ENCODE data around the gene TXNDC17. TPM values are rescaled to one million over a fixed set of nuclear protein-coding genes. Genes with fewer than 3 reads are reported as not detected.
A peak's percentile ranks its signal among the peaks of the same experiment; 100 is the strongest.
"Not testable (repeated sequence)": the region's sequence is repeated elsewhere in the genome, so short reads cannot be mapped to it uniquely, and the experiment has no call there.

Gene TXNDC17
- total RNA-seq, 1 donor from 2014 or later, result 193 TPM

DNA sequence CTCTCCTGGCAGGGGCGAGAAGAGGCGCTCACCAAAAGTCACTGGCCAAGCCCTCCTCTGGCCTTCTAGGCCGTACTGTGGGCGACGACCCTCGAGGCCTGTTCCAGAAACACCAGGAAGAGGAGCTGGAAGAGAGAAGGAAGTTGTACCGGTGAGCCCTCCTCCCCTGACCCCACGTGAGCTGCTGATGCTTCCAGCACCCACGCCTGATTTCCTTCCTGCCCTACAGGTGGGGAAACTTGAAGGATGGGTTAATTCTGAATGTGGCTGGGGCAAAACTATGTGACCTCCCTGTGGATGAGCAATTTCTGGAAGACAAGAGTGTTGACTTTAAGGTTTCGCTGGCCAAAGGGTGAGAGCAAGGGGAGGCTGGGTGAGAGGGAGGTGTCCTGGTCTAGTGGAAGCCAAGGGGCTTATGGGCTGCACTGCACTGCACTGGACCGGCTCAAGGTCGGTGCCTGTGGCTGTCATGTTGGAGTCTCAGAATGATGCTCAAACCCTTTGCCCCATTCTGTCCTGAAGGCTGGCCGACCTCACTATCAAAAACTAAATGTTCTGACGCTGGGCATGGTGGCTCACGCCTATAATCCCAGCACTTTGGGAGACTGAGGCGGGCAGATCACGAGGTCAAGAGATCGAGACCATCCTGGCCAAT is 16.9 kb downstream of the TXNDC17 start:
- H3K4me3 ChIP-seq (ENCODE audit: low read depth, low read length), result no peak overlapping the region
- no peak for DNase-seq (ENCODE audit: low read depth)
- TF ChIP-seq, protein P1, sequence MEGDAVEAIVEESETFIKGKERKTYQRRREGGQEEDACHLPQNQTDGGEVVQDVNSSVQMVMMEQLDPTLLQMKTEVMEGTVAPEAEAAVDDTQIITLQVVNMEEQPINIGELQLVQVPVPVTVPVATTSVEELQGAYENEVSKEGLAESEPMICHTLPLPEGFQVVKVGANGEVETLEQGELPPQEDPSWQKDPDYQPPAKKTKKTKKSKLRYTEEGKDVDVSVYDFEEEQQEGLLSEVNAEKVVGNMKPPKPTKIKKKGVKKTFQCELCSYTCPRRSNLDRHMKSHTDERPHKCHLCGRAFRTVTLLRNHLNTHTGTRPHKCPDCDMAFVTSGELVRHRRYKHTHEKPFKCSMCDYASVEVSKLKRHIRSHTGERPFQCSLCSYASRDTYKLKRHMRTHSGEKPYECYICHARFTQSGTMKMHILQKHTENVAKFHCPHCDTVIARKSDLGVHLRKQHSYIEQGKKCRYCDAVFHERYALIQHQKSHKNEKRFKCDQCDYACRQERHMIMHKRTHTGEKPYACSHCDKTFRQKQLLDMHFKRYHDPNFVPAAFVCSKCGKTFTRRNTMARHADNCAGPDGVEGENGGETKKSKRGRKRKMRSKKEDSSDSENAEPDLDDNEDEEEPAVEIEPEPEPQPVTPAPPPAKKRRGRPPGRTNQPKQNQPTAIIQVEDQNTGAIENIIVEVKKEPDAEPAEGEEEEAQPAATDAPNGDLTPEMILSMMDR (IDR thresholded peaks at IDR 0.05; ENCODE audit: insufficient read depth, low read length, poor library complexity, severe bottlenecking), result no peak
- peaks cover 32% of the 10 kb centered on the region for H3K27me3 ChIP-seq (ENCODE audit: control insufficient read depth, insufficient read depth, low read length)
- H3K36me3 ChIP-seq (ENCODE audit: control insufficient read depth, insufficient read depth, low read length), result no peaks in the 10 kb centered on the region

DNA sequence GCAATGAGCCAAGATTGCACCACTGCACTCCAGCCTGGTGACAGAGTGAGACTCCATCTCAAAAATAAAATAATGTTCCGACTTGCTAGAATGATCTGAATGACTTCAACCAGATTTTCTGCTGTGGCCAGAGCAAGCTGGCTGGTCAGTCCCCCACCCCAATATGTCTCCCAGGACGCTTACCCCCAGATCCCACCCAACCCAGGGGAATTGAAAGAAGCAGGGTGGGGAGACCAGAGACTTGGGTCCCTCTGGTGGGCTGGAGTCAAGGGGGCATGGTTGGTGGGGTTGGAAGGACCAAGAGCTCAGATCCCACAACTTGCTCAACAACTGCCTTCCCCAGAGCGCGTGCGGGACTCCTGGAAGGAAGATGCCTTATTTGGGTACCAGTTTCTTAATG is 17.6 kb downstream of the TXNDC17 start:
- H3K4me3 ChIP-seq (ENCODE audit: low read depth, low read length); H3K36me3 ChIP-seq (ENCODE audit: control insufficient read depth, insufficient read depth, low read length); DNase-seq (ENCODE audit: low read depth): not testable (repeated sequence)
- peaks cover 32% of the 10 kb centered on the region for H3K27me3 ChIP-seq (ENCODE audit: control insufficient read depth, insufficient read depth, low read length)

DNA sequence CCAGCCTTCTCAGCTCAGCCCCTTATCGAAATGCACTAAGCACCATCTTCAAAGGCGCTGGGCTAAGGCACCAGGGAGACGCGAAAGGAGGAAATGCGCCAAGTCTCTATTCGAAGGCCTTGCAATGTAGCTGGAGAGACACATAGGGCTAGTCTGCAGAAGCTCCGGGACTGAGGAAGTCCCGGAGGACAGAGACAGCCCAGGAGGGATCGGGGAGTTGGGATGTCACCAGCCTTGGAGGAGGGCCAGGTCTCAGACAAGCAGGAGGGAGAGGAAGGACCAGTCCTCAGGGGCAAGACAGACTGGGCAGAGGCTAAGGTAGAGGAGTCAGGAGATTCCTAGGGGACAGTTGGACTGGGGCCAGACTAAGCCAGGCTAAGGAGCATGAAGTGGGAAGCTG is 19.2 kb downstream of the TXNDC17 start:
- H3K27me3 ChIP-seq (ENCODE audit: control insufficient read depth, insufficient read depth, low read length), result peaks cover 24% of the 10 kb centered on the region
- H3K4me3 ChIP-seq (ENCODE audit: low read depth, low read length), result no peak overlapping the region
- TF ChIP-seq, protein P1 (IDR thresholded peaks at IDR 0.05; ENCODE audit: insufficient read depth, low read length, poor library complexity, severe bottlenecking), result no peak
- DNase-seq (ENCODE audit: low read depth), result no peak
- no peaks in the 10 kb centered on the region for H3K36me3 ChIP-seq (ENCODE audit: control insufficient read depth, insufficient read depth, low read length)

GRCh38 chr17:6660805-6661463 is 20.1 kb downstream of the TXNDC17 start:
- DNase-seq (ENCODE audit: low read depth), result no peak
- Histone ChIP-seq H3K27me3 (ENCODE audit: control insufficient read depth, insufficient read depth, low read length) (peaks cover 17% of the 10 kb centered on the region), H3K36me3 (ENCODE audit: control insufficient read depth, insufficient read depth, low read length) (no peaks in the 10 kb centered on the region), H3K4me3 (ENCODE audit: low read depth, low read length) (no peak overlapping the region)
- TF ChIP-seq, protein P1 (IDR thresholded peaks at IDR 0.05; ENCODE audit: insufficient read depth, low read length, poor library complexity, severe bottlenecking), result no peak

DNA sequence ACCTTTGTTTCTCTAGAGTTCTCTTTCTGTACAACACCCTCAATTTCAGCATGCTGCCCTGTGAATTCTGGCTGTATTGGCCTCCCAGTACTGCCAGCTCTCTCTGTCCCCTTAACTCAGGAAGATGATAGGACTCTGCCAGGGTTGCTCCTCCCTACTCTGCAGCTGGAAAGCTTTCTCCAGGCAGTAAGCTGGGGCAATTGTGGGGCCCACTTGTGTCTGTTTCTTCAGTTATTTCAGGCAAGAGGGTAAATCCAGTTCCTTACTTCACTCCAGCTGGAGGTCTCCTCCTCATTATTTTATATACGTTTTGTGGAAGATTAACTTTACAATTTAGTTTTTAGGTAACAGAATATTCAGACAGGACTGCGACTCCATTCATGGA is 20.6 kb downstream of the TXNDC17 start:
- TF ChIP-seq, protein P1 (IDR thresholded peaks at IDR 0.05; ENCODE audit: insufficient read depth, low read length, poor library complexity, severe bottlenecking), result no peak
- Histone ChIP-seq H3K36me3 (ENCODE audit: control insufficient read depth, insufficient read depth, low read length) (no peaks in the 10 kb centered on the region), H3K27me3 (ENCODE audit: control insufficient read depth, insufficient read depth, low read length) (peaks cover 17% of the 10 kb centered on the region), H3K4me3 (ENCODE audit: low read depth, low read length) (no peak overlapping the region)
- no peak for DNase-seq (ENCODE audit: low read depth)

- not testable (repeated sequence) for DNase-seq (ENCODE audit: low read depth); H3K4me3 ChIP-seq (ENCODE audit: low read depth, low read length); H3K36me3 ChIP-seq (ENCODE audit: control insufficient read depth, insufficient read depth, low read length)
- peaks cover 13% of the 10 kb centered on the region for H3K27me3 ChIP-seq (ENCODE audit: control insufficient read depth, insufficient read depth, low read length)
Observed at GRCh38 chr17:6663200-6663599, 22.3 kb downstream of the TXNDC17 start.

GRCh38 chr17:6666077-6666521 is 25.2 kb downstream of the TXNDC17 start:
- Histone ChIP-seq H3K36me3 (ENCODE audit: control insufficient read depth, insufficient read depth, low read length) (no peaks in the 10 kb centered on the region), H3K27me3 (ENCODE audit: control insufficient read depth, insufficient read depth, low read length) (peaks cover 6% of the 10 kb centered on the region), H3K4me3 (ENCODE audit: low read depth, low read length) (no peak overlapping the region)
- DNase-seq (ENCODE audit: low read depth), result peak; percentile 52
- TF ChIP-seq, protein P1 (IDR thresholded peaks at IDR 0.05; ENCODE audit: insufficient read depth, low read length, poor library complexity, severe bottlenecking), result peak; percentile 94
